Peyer's patch (tissue), 4 donors: ENCODE measurements around the gene TMEM52.

ENCODE experiments used
- POLR2A ChIP-seq, 2 donors: fragments of 450-650 bp; IDR thresholded peaks; one replicate each; pipeline ENCODE4 v1.5.1; 2017; ENCODE audit warnings: antibody characterized with exemption in 2 of 2, mild to moderate bottlenecking in 2 of 2, moderate library complexity in 2 of 2
- TF ChIP-seq, protein P1 (sequence below), 6 experiments: fragments of 450-650 bp in 4 of 6; fragments of 200-600 bp in 2 of 6; sonication (generic) in 1 of 6; IDR thresholded peaks; one replicate each; pipeline ENCODE4 v1.5.1; 2017 to 2019; ENCODE audit warnings: antibody characterized with exemption in 6 of 6, mild to moderate bottlenecking in 3 of 6, moderate library complexity in 1 of 6

DNA sequence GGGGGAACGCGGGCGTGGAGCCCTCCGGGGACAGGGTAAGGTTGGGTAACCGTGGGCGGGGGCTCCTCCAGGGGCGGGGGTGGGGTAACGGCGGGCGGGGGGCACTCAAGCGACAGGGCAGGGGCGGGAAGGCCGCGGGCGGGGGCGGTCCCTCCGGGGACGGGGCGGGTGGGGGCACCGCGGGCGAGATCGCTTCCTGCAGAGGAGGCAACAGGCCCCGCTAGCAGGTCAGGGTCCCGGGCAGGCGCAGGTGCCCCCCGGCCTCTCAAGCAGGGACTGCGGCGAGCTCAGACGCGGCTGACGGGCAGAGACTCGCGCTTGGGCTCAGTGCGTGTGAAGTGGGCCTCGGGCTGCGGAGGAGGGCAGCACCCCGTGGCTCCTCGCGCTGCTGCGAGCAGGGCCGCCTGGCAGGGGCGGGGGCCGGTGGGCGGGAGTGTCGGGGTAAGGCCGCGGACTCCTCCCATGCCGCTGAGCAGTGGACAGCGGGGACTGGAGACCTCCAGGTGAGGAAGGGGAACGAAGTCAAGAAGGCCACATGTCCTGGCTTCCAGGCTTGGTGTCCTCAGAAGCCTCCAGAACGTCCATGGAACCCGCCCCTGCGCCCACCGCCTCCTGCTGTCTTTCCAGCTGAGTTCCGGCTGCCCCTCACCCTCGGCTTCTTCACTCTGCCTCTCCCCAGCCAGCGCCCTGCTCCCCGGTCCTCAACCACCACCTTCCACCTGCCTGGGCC, 27.6 kb downstream of the TMEM52 start:
- TF ChIP-seq POLR2A (IDR thresholded peaks at IDR 0.05): peak in 1 of 2 donors; percentile 56
- TF ChIP-seq, protein P1, sequence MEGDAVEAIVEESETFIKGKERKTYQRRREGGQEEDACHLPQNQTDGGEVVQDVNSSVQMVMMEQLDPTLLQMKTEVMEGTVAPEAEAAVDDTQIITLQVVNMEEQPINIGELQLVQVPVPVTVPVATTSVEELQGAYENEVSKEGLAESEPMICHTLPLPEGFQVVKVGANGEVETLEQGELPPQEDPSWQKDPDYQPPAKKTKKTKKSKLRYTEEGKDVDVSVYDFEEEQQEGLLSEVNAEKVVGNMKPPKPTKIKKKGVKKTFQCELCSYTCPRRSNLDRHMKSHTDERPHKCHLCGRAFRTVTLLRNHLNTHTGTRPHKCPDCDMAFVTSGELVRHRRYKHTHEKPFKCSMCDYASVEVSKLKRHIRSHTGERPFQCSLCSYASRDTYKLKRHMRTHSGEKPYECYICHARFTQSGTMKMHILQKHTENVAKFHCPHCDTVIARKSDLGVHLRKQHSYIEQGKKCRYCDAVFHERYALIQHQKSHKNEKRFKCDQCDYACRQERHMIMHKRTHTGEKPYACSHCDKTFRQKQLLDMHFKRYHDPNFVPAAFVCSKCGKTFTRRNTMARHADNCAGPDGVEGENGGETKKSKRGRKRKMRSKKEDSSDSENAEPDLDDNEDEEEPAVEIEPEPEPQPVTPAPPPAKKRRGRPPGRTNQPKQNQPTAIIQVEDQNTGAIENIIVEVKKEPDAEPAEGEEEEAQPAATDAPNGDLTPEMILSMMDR (IDR thresholded peaks at IDR 0.05): no peak
